CD4-positive, alpha-beta T cell treated with Interleukin-4 for 4 hours (primary cell): ENCODE results near the gene C6orf141.

Experiments
- DNase-seq: peaks from one replicate; pipeline ENCODE4 v3.0.0-alpha.2; 2020

Gene C6orf141

DNA sequence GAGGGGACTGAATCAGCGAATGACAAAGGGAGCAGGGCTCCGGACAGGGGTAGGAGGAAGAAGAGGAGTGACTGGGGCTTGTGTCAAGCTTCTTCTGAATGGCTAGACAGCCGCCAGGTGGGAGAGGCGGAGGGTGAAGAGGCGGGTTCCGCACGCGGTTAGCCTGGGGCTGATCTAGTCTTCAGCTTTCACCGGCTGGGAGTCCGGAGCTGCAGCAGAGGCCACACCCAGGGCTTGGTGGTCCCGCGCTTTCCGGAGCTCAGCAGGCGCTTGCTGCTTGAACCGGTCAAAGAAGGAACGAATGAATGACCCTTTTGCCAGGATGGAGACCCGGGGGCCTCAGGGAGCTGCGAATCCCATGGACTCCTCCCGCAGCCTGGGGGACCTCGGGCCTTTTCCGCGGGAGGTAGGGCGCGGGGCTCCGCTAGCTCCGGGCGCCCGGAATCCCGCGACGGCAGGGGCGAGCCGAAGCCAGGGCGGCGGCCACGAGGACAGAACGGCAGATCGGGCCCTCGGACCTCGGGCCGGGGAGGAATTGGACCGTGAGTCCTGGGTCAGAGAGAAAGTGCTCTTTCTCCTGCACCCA is at the start of gene C6orf141:
Gene C6orf141, plus strand, starts transcription at position 177 of the 586 bp plus-strand sequence. Its CDS starts 125 bp downstream, at position 302.
- DNase-seq, result no peak

DNA sequence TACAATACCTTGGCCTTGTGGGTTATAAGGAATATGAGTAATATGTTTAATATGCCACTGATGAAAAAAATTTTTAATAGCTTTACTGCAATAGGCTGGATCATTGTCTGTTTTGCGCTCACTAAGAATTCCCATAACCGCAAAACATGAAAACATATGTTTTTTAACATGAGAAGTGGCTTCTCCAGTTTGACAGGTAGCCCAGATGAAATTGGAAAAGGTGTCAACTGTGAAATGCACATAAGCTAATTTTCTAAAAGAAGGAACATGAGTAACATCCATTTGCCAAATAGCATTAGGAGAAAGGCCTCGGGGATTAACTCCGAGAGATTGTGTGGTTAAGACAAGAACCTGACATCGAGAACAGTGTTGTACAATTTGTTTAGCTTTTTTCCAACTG is 45.8 kb upstream of the C6orf141 start:
- DNase-seq, result no peak

DNA sequence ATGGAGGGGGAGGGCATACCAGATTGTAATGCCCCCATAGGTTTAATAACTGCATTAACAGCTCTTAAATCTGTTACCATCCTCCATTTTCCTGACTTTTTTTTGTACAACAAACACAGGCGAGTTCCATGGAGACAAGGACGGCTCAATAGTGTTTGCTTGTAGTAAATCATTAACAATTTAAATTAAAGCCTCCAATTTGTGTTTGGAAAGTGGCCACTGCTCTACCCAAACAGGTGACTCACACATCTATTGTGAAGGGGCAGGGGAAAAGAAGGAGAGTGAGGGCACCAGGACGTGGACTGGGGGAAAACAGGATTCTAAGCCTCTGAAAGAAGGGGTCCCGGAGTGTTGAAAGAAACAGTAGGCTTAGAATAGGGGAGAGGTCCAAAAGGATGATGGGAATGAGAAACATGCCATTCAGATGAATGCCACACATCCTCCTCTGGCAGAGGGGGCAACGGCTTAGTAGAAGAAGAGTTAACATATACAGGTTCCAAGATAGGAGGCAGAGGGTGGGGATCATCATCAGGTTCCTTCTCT is 43.8 kb upstream of the C6orf141 start:
- DNase-seq, result no peak

- no peak for DNase-seq
These were observed 41.1 kb upstream of the C6orf141 start for GRCh38 chr6:49509342-49509741.

- DNase-seq, result no peak
These were observed 37.1 kb upstream of the C6orf141 start for GRCh38 chr6:49513153-49513989.

GRCh38 chr6:49514571-49515484 is 35.6 kb upstream of the C6orf141 start:
- no peak for DNase-seq

DNA sequence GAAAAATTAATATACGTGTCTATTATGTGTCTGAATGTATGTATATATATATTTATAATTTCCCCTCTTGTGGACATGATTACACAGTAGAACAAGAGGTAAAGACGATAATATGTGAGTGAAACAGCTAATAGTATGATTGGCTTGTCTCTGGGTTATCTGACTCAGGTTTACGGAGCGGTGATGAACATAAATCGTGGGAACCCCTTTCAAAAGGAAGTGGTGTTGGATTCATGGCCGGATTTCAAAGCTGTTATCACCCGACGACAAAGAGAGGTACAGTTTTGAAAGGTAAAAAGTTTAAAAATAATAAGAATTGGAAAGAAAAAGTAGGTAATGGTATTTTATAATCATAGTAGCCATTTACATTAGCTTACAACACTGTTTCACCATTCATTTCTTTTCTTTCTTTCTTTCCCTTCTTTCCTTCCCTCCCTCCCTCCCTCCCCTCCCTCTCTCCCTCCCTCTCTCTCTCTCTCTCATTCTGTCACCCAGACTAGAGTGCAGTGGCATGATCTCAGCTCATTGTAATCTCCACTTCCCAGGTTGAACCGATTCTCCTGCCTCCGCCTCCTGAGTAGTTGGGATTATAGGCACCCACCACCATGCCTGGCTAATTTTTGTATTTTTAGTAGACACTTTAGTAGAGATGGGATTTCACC is 34.9 kb upstream of the C6orf141 start:
- DNase-seq, result no peak

DNA sequence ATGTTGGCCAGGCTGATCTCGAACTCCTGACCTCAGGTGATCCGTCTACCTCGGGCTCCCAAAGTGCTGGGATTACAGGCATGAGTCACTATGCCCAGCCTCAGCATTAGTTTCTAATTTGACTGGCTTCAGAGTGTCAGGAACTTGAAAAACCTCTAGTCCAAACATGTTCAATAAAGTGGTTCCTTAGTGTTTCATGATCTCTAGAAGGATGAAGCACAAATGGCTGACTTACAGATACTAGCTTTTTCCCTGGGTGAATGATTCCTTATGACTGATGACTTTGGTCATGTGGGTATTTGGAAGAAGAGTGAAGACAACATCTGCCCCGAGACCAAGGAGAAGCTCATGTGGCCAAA is 34.3 kb upstream of the C6orf141 start:
- DNase-seq, result no peak

DNA sequence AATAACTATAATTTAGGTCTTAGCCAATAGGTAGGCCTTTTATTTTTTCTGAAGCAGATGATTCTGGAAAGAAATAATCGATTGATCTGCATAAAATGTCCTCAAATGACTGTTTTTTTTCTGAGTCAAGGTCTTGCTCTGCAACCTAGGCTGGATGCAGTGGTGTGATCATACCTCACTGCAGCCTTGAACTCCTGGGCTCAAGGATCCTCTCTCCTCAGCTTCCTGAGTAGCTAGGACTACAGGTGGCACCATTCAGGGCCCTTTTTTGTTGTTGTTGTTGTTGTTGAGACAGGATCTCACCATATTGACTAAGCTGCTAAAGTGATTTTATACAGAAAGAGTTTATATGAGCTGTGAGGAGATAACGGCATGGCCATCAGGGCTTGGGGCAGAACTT is 32.5 kb upstream of the C6orf141 start:
- no peak for DNase-seq

DNA sequence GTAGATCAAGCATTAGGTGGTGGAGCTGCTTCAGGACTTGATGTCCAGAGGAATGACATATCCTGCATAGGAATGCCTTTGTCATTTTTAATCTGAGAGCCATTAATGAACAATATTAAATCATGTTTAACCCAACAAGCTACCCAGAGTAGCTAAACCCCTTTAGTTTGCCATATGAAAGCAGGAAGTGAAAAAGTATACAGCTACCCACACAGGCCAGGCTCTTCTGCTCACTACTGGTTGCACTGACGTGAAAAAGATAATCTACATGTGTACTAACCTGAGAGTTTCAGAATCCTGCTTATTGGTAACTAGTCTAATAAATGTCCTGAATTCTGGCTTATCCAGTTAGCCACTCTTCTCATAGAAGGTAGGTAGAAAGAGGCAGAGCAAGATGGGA is 30.8 kb upstream of the C6orf141 start:
- no peak for DNase-seq

GRCh38 chr6:49522710-49523593 is 27.5 kb upstream of the C6orf141 start:
- DNase-seq, result no peak

- no peak for DNase-seq
These were observed 26.6 kb upstream of the C6orf141 start for GRCh38 chr6:49523901-49524300.

DNA sequence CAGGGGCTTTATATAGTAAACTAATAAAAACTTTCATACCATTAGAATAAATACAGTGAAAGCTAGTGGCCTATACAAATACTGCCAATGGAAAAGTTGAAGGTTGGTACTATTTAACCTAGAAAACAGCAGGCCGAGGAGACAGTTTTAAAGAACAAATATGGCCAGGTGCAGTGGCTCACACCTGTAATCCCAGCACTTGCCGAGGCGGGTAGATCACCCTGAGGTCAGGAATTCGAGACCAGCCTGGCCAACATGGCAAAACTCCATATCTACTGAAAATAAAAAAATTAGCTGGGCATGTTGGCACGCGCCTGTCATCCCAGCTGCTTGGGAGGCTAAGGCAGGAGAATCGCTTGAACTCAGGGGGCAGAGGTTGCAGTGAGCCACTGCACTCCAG is 25.9 kb upstream of the C6orf141 start:
- DNase-seq, result no peak

DNA sequence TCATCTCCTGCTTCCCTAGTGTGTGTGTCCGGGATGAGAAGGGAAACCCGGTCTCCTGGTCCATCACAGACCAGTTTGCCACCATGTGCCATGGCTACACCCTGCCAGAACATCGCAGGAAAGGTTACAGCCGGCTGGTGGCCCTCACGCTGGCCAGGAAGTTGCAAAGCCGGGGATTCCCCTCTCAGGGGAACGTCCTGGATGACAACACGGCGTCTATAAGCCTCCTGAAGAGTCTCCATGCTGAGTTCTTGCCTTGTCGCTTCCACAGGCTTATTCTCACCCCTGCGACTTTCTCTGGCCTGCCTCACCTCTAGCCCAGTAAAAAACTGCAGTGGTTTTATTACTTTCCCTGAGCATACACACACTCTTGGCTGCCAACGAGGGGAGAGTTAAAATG is 23.9 kb upstream of the C6orf141 start:
- DNase-seq, result no peak

DNA sequence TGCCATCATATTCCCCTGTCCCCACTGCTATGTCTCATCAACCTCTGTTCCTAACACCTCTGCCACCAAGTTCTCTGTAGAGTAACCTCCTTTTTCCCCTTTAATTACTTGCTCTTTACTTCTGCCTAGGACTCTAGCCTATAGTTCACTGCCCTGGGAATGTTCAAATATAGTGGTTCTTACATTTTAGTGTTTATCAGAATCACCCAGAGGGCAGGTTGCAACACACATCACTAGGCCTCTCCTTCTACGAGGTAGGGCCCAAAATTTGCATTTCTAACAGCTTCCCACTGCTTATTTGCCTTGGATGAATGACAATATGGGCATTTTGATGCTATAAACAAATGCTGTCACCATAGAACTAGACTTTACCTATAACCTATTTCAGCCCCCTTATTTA is 23.1 kb upstream of the C6orf141 start:
- DNase-seq, result no peak

GRCh38 chr6:49528571-49528970 is 21.9 kb upstream of the C6orf141 start:
- DNase-seq, result no peak

DNA sequence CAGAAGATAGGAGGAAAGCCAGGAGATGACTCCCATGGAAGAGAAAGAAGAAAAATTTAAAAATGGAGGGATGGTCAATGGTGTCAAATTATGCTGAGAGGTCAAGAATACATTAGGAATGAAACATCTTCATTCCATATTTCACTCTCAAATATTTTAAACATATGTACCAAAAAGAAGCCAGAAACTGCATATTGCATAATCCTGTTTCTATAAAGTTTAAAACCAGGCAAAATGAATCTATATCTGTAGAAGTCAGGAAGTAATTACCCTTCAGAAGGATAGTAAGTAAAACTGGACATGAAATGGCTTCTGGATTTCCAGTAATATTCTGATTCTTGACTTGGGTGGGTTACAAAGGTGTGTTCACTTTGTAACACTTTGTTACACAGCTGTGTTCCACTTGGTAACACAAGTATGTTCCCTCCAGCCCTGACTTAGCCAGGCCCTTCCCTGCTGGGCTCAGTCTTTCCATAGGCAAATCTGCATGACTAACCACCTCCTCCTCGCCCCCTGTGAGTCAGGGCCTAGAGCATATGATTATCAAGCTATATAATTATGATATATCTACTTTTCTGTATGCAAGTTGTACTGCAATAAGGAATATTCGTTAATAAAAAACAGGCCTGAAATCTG is 20.2 kb upstream of the C6orf141 start:
- no peak for DNase-seq

GRCh38 chr6:49531774-49532569 is 18.5 kb upstream of the C6orf141 start:
- DNase-seq, result peak; percentile 40

DNA sequence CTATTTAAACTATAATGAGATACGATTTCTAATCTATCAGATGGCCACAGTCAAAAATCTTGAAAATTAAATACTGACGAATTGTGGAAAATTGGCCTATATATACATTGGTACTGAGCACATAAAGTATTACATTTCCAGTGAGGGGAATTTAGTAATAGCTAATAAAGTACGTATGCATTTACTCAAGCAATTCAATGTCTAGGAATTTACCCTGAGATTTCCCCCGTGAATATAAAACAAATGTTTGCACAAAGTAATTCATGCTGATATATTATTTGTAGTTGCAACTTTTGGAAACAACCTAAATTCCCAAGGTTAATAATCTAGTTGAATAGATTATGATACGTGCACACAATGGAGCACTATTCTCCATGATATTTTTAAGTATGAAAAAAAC is 14.7 kb upstream of the C6orf141 start:
- no peak for DNase-seq

DNA sequence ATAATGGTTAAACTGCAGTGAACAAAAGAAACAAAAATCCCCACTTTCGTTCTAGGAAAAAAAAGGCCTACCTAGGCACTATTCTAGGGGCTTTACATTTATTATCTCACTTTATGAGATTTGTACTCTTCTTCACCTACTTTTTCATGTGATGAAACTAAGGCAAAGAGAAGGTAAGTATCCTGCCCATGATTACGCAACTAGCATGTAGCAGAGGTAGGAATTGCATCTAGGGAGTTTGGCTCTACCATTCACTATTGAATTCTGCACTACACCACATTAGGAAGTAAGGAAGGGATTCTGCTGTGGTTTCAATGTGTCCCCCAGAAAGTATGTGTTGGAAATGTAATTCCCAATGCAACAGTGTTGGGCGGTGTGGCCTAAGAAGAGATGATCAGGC is 11.4 kb upstream of the C6orf141 start:
- no peak for DNase-seq
